ENCODE measurements around the gene MAPKAP1.

MAPKAP1 gene

DNA sequence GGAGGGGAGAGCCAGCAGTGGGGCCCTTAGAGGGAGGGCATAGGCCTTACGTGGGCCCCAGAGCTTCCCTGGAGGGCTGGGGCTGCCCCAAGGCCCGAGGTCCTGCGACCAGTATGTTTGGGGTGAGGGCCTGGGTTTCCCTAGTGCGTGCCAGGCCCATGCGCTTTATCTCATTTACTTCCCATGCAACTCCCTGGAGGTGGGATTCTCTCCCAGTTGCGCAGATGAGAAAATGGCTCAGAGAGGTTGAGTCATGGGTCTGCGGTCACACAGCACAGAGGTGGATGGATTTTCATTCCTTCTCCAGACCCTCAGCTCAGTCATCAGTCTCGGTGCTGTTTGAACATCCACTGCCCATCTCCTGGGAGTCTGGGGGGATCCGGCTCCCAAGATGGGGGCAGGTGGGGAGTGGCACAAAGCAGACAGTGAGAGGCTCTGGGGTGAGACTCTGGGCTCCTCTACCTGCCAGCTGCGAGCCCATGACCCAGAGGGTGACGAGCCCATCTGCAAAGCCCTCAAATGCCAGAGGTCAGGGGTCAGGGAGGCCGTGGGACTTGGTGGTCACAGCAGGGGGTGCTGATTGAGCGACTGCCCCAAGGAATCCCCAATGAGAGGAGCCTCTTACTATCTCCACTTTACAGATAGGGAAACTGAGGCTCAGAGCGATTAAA lies 274.2 kb downstream of the MAPKAP1 start:
- in situ Hi-C loops (cut with MboI; ENCODE audit: low sequenced_read_pairs, unreplicated experiment) = no loop called here
- DNase-seq (ENCODE audit: low spot score) = no peak
- TF ChIP-seq, protein P1, sequence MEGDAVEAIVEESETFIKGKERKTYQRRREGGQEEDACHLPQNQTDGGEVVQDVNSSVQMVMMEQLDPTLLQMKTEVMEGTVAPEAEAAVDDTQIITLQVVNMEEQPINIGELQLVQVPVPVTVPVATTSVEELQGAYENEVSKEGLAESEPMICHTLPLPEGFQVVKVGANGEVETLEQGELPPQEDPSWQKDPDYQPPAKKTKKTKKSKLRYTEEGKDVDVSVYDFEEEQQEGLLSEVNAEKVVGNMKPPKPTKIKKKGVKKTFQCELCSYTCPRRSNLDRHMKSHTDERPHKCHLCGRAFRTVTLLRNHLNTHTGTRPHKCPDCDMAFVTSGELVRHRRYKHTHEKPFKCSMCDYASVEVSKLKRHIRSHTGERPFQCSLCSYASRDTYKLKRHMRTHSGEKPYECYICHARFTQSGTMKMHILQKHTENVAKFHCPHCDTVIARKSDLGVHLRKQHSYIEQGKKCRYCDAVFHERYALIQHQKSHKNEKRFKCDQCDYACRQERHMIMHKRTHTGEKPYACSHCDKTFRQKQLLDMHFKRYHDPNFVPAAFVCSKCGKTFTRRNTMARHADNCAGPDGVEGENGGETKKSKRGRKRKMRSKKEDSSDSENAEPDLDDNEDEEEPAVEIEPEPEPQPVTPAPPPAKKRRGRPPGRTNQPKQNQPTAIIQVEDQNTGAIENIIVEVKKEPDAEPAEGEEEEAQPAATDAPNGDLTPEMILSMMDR (IDR thresholded peaks at IDR 0.05; ENCODE audit: borderline replicate concordance, control extremely low read depth, extremely low read depth, insufficient read depth, missing control alignments) = no peak

DNA sequence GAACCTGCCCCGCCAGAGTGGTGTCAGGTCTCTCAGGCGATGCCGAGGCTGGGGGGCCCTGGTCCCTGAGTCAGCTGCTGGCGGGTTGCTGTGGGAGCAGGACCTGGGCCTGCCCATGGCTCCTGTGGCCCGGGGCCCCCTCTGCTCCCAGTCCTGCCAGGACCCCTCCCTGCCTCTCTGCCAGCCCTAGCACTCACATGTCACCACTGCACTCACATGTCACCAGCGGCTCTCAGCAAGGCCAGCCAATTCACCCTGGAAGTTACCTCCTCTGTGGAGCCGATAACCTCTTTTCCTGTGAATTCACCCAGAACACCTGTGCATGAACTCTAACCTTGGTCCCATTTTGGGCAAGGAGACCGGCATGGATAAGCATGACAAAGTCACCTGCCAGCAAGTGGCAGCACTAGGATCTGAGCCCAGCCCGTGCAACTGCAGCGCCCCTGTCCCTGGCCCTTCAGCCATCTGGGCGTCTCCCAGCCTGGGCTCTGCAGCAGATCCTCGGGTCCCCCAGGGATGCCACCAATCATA lies 275.2 kb downstream of the MAPKAP1 start:
- TF ChIP-seq, protein P1 (IDR thresholded peaks at IDR 0.05; ENCODE audit: borderline replicate concordance, control extremely low read depth, extremely low read depth, insufficient read depth, missing control alignments) = no peak
- no peak for DNase-seq (ENCODE audit: low spot score)
- in situ Hi-C loops (cut with MboI; ENCODE audit: low sequenced_read_pairs, unreplicated experiment) = no loop called here

DNA sequence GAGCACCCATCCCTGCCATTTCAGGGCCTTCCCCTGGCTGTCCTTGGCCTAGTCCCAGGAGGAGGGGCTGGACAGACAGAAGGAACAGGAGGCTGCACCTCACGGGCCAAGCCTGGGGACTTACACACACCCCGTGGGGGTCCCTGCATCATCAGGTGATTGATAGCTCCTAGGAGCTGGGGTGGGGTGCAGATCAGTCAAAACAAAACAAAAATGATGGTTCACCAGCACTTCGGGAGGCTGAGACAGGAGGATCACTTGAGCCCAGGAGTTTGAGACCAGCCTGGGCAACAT lies 276.0 kb downstream of the MAPKAP1 start:
- no peak for DNase-seq (ENCODE audit: low spot score)
- TF ChIP-seq, protein P1 (IDR thresholded peaks at IDR 0.05; ENCODE audit: borderline replicate concordance, control extremely low read depth, extremely low read depth, insufficient read depth, missing control alignments) = no peak
- in situ Hi-C loops (cut with MboI; ENCODE audit: low sequenced_read_pairs, unreplicated experiment) = no loop called here

DNA sequence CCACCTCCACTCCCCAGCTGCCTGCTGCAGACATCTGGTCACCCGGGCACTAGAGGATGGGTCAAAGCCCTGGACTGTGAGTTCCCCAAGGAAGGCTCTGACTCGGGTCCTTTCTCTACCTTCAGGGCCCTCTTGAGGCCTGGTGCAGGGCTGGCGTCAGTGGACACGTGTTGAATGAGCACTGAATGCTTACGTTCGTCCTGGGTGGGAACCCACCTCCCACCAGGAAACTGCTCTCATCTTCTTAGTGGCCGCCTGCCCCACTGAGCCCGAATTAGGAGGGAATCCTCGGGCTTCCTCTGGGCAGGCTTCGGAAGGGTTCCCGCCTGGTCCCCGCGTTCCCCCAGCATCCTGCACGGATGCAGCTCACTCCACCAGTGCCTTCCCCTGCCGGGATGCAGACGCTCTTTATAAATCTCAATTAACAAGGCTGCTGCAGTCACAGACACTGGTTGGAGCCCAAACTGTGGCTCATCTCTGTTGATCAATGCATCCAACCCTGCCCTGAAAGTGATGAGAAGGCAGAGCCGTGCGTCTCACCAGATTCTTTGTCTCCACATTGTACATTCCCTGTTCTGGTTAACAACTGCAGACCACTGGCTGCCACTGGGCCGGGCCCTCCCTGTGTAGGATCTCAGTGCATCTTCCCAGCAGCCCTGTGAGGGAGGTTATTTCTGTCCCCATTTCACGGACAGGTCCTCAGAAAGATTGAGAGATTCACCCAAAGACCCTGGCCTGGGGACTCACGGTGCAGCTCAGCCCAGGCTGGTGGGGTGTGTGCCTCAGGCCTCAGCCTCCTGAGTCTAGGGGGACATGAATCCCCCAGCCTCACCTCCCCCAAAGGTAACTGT lies 276.6 kb downstream of the MAPKAP1 start:
- DNase-seq (ENCODE audit: low spot score) = no peak
- TF ChIP-seq, protein P1 (IDR thresholded peaks at IDR 0.05; ENCODE audit: borderline replicate concordance, control extremely low read depth, extremely low read depth, insufficient read depth, missing control alignments) = no peak
- in situ Hi-C loops (cut with MboI; ENCODE audit: low sequenced_read_pairs, unreplicated experiment) = no loop called here

GRCh38 chr9:125429476-125430160 lies 277.4 kb downstream of the MAPKAP1 start:
- in situ Hi-C loops (cut with MboI; ENCODE audit: low sequenced_read_pairs, unreplicated experiment) = no loop called here
- TF ChIP-seq, protein P1 (IDR thresholded peaks at IDR 0.05; ENCODE audit: borderline replicate concordance, control extremely low read depth, extremely low read depth, insufficient read depth, missing control alignments) = no peak
- no peak for DNase-seq (ENCODE audit: low spot score)

GRCh38 chr9:125428902-125429467 lies 278.0 kb downstream of the MAPKAP1 start:
- in situ Hi-C loops (cut with MboI; ENCODE audit: low sequenced_read_pairs, unreplicated experiment) = no loop called here
- TF ChIP-seq, protein P1 (IDR thresholded peaks at IDR 0.05; ENCODE audit: borderline replicate concordance, control extremely low read depth, extremely low read depth, insufficient read depth, missing control alignments) = no peak
- DNase-seq (ENCODE audit: low spot score) = no peak
